ENCODE results near the gene REPIN1. TPM values are rescaled to one million over a fixed set of nuclear protein-coding genes. Genes with fewer than 3 reads are reported as not detected.

Gene REPIN1
- total RNA-seq, 1 donor from 2014 or later: 49.4 TPM

DNA sequence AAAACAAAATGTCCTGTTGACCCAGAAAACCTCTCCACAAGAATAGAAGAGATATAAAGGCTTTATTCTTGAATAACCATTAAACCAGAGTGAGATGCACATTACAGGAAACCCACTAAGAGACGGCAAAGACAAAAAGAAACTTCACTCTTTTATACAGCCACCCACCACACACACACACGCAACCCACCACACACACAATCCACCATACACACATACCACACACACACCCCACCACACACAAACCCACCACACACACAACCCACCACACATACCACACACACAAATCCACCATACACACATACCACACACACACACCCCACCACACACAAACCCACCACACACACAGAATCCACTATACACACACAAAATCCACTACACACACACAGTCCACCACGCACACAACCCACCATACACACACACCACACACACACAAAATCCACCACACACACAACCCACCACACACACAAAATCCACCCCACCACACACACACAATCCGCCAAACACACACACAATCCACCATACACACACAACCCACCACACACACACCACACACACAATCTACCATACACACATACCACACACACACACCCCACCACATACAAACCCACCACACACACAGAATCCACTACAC, 9.5 kb upstream of the REPIN1 start:
- TF ChIP-seq, protein P1, sequence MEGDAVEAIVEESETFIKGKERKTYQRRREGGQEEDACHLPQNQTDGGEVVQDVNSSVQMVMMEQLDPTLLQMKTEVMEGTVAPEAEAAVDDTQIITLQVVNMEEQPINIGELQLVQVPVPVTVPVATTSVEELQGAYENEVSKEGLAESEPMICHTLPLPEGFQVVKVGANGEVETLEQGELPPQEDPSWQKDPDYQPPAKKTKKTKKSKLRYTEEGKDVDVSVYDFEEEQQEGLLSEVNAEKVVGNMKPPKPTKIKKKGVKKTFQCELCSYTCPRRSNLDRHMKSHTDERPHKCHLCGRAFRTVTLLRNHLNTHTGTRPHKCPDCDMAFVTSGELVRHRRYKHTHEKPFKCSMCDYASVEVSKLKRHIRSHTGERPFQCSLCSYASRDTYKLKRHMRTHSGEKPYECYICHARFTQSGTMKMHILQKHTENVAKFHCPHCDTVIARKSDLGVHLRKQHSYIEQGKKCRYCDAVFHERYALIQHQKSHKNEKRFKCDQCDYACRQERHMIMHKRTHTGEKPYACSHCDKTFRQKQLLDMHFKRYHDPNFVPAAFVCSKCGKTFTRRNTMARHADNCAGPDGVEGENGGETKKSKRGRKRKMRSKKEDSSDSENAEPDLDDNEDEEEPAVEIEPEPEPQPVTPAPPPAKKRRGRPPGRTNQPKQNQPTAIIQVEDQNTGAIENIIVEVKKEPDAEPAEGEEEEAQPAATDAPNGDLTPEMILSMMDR (IDR thresholded peaks at IDR 0.05): no peak
- Histone ChIP-seq H3K27me3 (no peaks in the 10 kb centered on the region), H3K27ac (no peak overlapping the region), H3K4me3 (no peak overlapping the region), H3K9me3 (no peaks in the 10 kb centered on the region), H3K36me3 (no peaks in the 10 kb centered on the region), H3K4me1 (peaks cover 4% of the 10 kb centered on the region)
- intact Hi-C loops (cut with DNase I): no loop called here
- DNase-seq (ENCODE audit: extremely low spot score in 2 of 2): no peak

DNA sequence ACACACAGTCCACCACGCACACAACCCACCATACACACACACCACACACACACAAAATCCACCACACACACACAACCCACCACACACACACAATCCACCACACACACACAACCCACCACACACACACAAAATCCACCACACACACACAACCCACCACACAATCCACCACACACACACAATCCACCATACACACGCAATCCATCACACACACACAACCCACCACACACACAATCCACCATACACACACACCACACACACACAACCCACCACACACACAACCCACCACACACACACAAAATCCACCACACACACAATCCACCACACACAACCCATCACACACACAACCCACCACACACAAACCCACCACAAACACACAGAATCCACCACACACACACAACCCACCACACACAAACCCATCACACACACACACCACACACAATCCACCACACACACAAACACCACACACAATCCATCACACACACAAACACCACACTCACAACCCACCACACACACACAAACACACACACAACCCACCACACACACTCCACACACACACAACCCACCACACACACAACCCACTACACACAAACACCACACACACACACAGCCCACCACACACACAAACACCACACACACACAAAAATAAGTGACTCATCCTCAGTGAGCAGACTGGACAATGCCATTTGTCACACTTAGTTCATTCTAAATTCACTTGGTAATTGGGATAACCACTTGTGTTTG, 8.8 kb upstream of the REPIN1 start:
- H3K36me3 ChIP-seq: no peaks in the 10 kb centered on the region
- no peak overlapping the region for H3K27ac ChIP-seq
- peaks cover 4% of the 10 kb centered on the region for H3K4me1 ChIP-seq
- no peaks in the 10 kb centered on the region for H3K9me3 ChIP-seq
- intact Hi-C loops (cut with DNase I): no loop called here
- no peaks in the 10 kb centered on the region for H3K27me3 ChIP-seq
- no peak for DNase-seq (ENCODE audit: extremely low spot score in 2 of 2)
- no peak overlapping the region for H3K4me3 ChIP-seq
- no peak for TF ChIP-seq POLR2A (IDR thresholded peaks at IDR 0.05)
- TF ChIP-seq, protein P1 (IDR thresholded peaks at IDR 0.05): no peak
- TF ChIP-seq POLR2AphosphoS5 (IDR thresholded peaks at IDR 0.05; ENCODE audit: insufficient read depth in 1 of 2, low read depth in 1 of 2): no peak

DNA sequence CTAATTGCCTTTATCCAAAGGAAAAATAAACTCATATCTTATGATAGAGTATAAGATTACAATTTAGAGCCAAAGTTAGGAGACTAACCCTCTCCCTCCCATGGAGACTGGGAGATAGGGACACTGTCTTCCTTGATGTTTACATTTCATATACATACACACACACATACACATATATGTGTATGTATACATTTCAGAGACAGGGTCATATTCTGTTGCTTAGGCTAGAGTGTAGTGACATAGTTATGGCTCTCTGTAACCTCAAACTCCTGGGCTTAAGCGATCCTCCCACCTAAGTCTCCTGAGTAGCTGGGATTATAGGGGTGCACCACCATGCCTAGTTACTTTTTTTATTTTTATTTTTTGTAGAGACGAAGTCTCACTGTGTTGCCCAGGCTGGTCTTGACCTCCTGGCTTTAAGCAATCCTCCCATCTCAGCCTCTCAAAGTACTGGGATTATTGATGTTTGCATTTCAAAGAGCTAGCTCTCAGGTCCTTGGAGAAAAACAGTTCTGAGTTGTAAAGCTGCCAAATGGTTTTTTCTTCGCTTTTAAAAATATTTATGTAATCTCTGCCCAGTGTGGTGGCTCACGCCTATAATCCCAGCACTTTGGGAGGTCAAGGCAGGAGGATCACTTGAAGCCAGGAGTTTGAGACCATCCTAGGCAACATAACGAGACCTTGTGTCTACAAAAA, 8.1 kb upstream of the REPIN1 start:
- no peaks in the 10 kb centered on the region for H3K9me3 ChIP-seq
- no peaks in the 10 kb centered on the region for H3K36me3 ChIP-seq
- no peak for DNase-seq (ENCODE audit: extremely low spot score in 2 of 2)
- intact Hi-C loops (cut with DNase I): no loop called here
- no peaks in the 10 kb centered on the region for H3K27me3 ChIP-seq
- no peak overlapping the region for H3K27ac ChIP-seq
- no peak overlapping the region for H3K4me3 ChIP-seq
- no peak for TF ChIP-seq POLR2AphosphoS5 (IDR thresholded peaks at IDR 0.05; ENCODE audit: insufficient read depth in 1 of 2, low read depth in 1 of 2)
- TF ChIP-seq POLR2A (IDR thresholded peaks at IDR 0.05): no peak
- TF ChIP-seq, protein P1 (IDR thresholded peaks at IDR 0.05): no peak
- peaks cover 4% of the 10 kb centered on the region for H3K4me1 ChIP-seq

DNA sequence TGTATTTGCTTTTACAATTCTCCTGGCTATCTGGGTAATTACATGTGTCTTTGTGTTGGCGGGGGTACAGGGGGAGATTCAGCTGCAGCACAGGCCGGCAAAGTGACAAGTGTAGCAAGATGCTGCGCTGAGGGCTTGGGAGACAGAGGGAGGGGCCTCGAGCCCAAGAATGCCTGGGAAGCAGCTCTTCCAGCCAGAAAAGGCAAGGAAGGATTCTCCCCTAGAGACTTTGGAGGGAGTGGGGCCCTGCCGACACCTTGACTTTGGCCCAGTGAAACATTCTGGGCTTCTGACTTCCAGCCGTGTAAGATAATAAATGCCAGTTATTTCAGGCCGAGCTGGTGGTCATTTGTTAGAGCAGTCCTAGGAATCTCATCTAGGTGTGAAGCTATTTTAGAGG, 7.2 kb upstream of the REPIN1 start:
- TF ChIP-seq POLR2A (IDR thresholded peaks at IDR 0.05): no peak
- TF ChIP-seq, protein P1 (IDR thresholded peaks at IDR 0.05): no peak
- Histone ChIP-seq H3K4me3 (no peak overlapping the region), H3K27me3 (no peaks in the 10 kb centered on the region), H3K9me3 (no peaks in the 10 kb centered on the region), H3K36me3 (no peaks in the 10 kb centered on the region), H3K27ac (no peak overlapping the region), H3K4me1 (peaks cover 4% of the 10 kb centered on the region)
- intact Hi-C loops (cut with DNase I): no loop called here
- no peak for DNase-seq (ENCODE audit: extremely low spot score in 2 of 2)
